ENCODE results near the gene STK16. TPM values are rescaled to one million over a fixed set of nuclear protein-coding genes. Genes with fewer than 3 reads are reported as not detected.

Gene STK16
- total RNA-seq, 2 experiments from 2014 or later: 11.2 to 14.1 TPM

GRCh38 chr2:219251656-219252055 is 6.4 kb downstream of the STK16 start:
- Mint-ChIP-seq H3K27ac (peak overlapping the region; percentile 96), H3K36me3 (ENCODE audit: low read depth) (peaks cover 68% of the 10 kb centered on the region), H3K9me3 (no peaks in the 10 kb centered on the region), H3K4me3 (peak overlapping the region; percentile 88), H3K27me3 (no peaks in the 10 kb centered on the region), H3K4me1 (ENCODE audit: low read depth) (peaks cover 72% of the 10 kb centered on the region)
- TF ChIP-seq, protein P1, sequence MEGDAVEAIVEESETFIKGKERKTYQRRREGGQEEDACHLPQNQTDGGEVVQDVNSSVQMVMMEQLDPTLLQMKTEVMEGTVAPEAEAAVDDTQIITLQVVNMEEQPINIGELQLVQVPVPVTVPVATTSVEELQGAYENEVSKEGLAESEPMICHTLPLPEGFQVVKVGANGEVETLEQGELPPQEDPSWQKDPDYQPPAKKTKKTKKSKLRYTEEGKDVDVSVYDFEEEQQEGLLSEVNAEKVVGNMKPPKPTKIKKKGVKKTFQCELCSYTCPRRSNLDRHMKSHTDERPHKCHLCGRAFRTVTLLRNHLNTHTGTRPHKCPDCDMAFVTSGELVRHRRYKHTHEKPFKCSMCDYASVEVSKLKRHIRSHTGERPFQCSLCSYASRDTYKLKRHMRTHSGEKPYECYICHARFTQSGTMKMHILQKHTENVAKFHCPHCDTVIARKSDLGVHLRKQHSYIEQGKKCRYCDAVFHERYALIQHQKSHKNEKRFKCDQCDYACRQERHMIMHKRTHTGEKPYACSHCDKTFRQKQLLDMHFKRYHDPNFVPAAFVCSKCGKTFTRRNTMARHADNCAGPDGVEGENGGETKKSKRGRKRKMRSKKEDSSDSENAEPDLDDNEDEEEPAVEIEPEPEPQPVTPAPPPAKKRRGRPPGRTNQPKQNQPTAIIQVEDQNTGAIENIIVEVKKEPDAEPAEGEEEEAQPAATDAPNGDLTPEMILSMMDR (IDR thresholded peaks at IDR 0.05): no peak
- peaks cover 44% of the 10 kb centered on the region for H3K36me3 ChIP-seq (ENCODE audit: insufficient read depth, low read length)
- H3K4me3 ChIP-seq (ENCODE audit: low read length): peak overlapping the region; percentile 88
- DNase-seq (no peak), ATAC-seq (ENCODE audit: poor library complexity) (no peak)
- intact Hi-C loops (cut with DNase I, micrococcal nuclease): loop anchor here (2.0 to 10.0 kb wide), 3 partner anchors 34 to 687 kb away; partner anchors contain the start of genes ABCB6 (in 2 of the 2), CNOT9 (in 1 of the 2) and USP37 (in 1 of the 2)
- no peaks in the 10 kb centered on the region for H3K27me3 ChIP-seq (ENCODE audit: control insufficient read depth in 1 of 2, insufficient read depth in 2 of 2, low read length in 2 of 2)
- H3K27ac ChIP-seq (ENCODE audit: low read depth in 1 of 2, low read length in 2 of 2): peak overlapping the region; percentile 71 to 87
- ChIA-PET POLR2A (interaction anchor here (1.5 to 10.1 kb wide), 7 partner anchors 23 to 136 kb away, joined by 7 to 202 read pairs (median 48); partner anchors contain the start of genes ABCB6, ANKZF1, ATG9A and CNPPD1), CTCF (interaction anchor here (0.6 to 8.4 kb wide), 8 partner anchors 21 to 92 kb away, joined by 3 to 97 read pairs (median 6); partner anchors contain the start of genes ANKZF1, ATG9A, DNAJB2 and NHEJ1)
- peaks cover 72% of the 10 kb centered on the region for H3K4me1 ChIP-seq (ENCODE audit: insufficient read depth, low read length)
- no peaks in the 10 kb centered on the region for H3K9me3 ChIP-seq (ENCODE audit: control insufficient read depth in 1 of 2, insufficient read depth in 1 of 2, low read length in 2 of 2)

GRCh38 chr2:219252084-219252483 is 6.8 kb downstream of the STK16 start:
- Histone ChIP-seq H3K27ac (ENCODE audit: low read depth in 1 of 2, low read length in 2 of 2) (peak overlapping the region; percentile 71 to 87), H3K27me3 (ENCODE audit: control insufficient read depth in 1 of 2, insufficient read depth in 2 of 2, low read length in 2 of 2) (no peaks in the 10 kb centered on the region), H3K4me3 (ENCODE audit: low read length) (peak overlapping the region; percentile 88), H3K36me3 (ENCODE audit: insufficient read depth, low read length) (peaks cover 44% of the 10 kb centered on the region), H3K4me1 (ENCODE audit: insufficient read depth, low read length) (peaks cover 68% of the 10 kb centered on the region), H3K9me3 (ENCODE audit: control insufficient read depth in 1 of 2, insufficient read depth in 1 of 2, low read length in 2 of 2) (no peaks in the 10 kb centered on the region)
- peak overlapping the region; percentile 88 for H3K4me3 Mint-ChIP-seq
- no peaks in the 10 kb centered on the region for H3K9me3 Mint-ChIP-seq
- intact Hi-C loops (cut with DNase I, micrococcal nuclease): loop anchor here (2.0 to 10.0 kb wide), 3 partner anchors 35 to 687 kb away; partner anchors contain the start of genes ABCB6 (in 2 of the 2), CNOT9 (in 1 of the 2) and USP37 (in 1 of the 2)
- DNase-seq (peak in 6 of 14 experiments; percentile 24 to 65 (median 30)), ATAC-seq (ENCODE audit: poor library complexity) (no peak)
- CTCF ChIA-PET: interaction anchor here (0.6 to 8.4 kb wide), 9 partner anchors 22 to 247 kb away, joined by 3 to 97 read pairs (median 4); partner anchors contain the start of genes ANKZF1, ATG9A, DNAJB2 and NHEJ1
- TF ChIP-seq, protein P1 (IDR thresholded peaks at IDR 0.05): no peak
- peaks cover 68% of the 10 kb centered on the region for H3K4me1 Mint-ChIP-seq (ENCODE audit: low read depth)
- H3K36me3 Mint-ChIP-seq (ENCODE audit: low read depth): peaks cover 68% of the 10 kb centered on the region
- peak overlapping the region; percentile 96 for H3K27ac Mint-ChIP-seq
- H3K27me3 Mint-ChIP-seq: no peaks in the 10 kb centered on the region
- POLR2A ChIA-PET: interaction anchor here (1.3 to 10.1 kb wide), 10 partner anchors 9 to 136 kb away, joined by 5 to 202 read pairs (median 43); partner anchors contain the start of genes ABCB6, ANKZF1, ATG9A and CNPPD1

DNA sequence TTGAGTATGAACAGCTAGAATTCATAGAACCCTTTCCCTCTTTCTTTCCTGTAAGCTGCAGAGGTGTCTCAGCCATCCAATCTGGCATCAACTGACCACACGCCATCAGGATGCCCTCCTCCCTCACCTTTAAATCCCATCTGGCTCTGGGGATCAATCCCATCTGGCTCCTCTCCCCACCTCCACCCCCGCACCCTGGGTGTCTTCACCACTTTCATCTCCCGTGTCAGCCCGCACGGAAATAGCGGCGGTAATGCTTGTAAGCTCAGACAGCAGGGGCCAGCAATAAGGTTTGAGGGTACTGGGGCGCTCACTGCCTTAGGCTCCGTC is 7.3 kb downstream of the STK16 start:
- Mint-ChIP-seq H3K36me3 (ENCODE audit: low read depth) (peaks cover 66% of the 10 kb centered on the region), H3K27me3 (no peaks in the 10 kb centered on the region), H3K9me3 (no peaks in the 10 kb centered on the region), H3K4me3 (peak overlapping the region; percentile 88), H3K27ac (peak overlapping the region; percentile 96), H3K4me1 (ENCODE audit: low read depth) (peaks cover 63% of the 10 kb centered on the region)
- Histone ChIP-seq H3K36me3 (ENCODE audit: insufficient read depth, low read length) (peaks cover 44% of the 10 kb centered on the region), H3K4me1 (ENCODE audit: insufficient read depth, low read length) (peaks cover 63% of the 10 kb centered on the region), H3K4me3 (ENCODE audit: low read length) (peak overlapping the region; percentile 88), H3K9me3 (ENCODE audit: control insufficient read depth in 1 of 2, insufficient read depth in 1 of 2, low read length in 2 of 2) (no peaks in the 10 kb centered on the region), H3K27me3 (ENCODE audit: control insufficient read depth in 1 of 2, insufficient read depth in 2 of 2, low read length in 2 of 2) (no peaks in the 10 kb centered on the region), H3K27ac (ENCODE audit: low read depth in 1 of 2, low read length in 2 of 2) (peak overlapping the region; percentile 71 to 87)
- ATAC-seq (ENCODE audit: poor library complexity) (no peak), DNase-seq (peak in 6 of 14 experiments; percentile 14 to 57 (median 24))
- intact Hi-C loops (cut with DNase I, micrococcal nuclease): loop anchor here (2.0 to 10.0 kb wide), 3 partner anchors 35 to 688 kb away; partner anchors contain the start of genes ABCB6 (in 2 of the 2), CNOT9 (in 1 of the 2) and USP37 (in 1 of the 2)
- ChIA-PET CTCF (interaction anchor here (0.6 to 8.4 kb wide), 8 partner anchors 22 to 247 kb away, joined by 3 to 97 read pairs (median 6); partner anchors contain the start of genes ANKZF1, ATG9A, DNAJB2 and NHEJ1), POLR2A (interaction anchor here (1.3 to 10.1 kb wide), 11 partner anchors 7 to 136 kb away, joined by 5 to 202 read pairs (median 47); partner anchors contain the start of genes ABCB6, ANKZF1, ATG9A and CNPPD1)
- TF ChIP-seq, protein P1 (IDR thresholded peaks at IDR 0.05): no peak
